ENCODE results near the gene ALDH7A1.
A peak's percentile ranks its signal among the peaks of the same experiment; 100 is the strongest.
"Not testable (repeated sequence)": the region's sequence is repeated elsewhere in the genome, so short reads cannot be mapped to it uniquely, and the experiment has no call there.

ALDH7A1 gene

GRCh38 chr5:126591549-126591948, 3.5 kb downstream of the ALDH7A1 start:
- DNase-seq: no peak

- DNase-seq: no peak
Measured at GRCh38 chr5:126589536-126590297, 5.3 kb downstream of the ALDH7A1 start.

- DNase-seq: no peak
Measured at GRCh38 chr5:126587551-126588390, 7.2 kb downstream of the ALDH7A1 start.

- DNase-seq: no peak
Measured at GRCh38 chr5:126583761-126584160, 11.3 kb downstream of the ALDH7A1 start.

DNA sequence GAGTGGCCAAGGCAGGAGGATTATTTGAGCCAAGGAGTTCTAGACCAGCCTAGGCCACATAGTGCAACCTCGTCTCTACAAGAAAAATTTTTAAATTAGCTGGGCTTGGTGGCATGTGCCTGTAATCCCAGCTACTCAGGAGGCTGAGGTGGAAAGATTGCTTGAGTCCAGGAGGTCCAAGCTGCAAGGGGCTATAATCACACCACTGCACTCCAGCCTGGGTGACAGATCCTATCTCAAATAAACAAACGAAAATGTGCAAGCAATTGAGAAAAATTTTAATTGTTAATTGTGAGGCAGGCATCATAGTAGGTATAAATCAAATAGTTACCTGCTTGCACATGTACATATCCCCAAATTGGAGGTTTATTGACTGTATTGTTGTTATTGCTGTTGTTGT, 15.3 kb downstream of the ALDH7A1 start:
- no peak for DNase-seq

DNA sequence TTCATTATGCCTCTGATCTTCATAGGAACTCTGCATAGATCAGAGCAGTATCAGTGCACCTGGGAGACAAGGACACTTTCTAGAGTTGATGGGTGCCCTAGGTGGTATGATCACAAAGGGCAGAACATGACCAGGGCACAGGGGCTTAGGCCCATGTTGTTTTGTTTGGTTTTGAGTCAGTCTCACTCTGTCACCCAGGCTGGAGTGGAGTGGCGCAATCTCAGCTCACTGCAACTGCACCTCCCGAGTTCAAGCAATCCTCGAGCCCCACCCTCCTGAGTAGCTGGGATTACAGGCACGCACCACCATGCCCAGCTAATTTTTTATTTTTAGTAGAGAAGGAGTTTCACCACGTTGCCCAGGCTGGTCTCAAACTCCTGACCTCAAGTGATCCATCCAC, 17.6 kb downstream of the ALDH7A1 start:
- no peak for DNase-seq

- no peak for DNase-seq
Measured at GRCh38 chr5:126576974-126577373, 18.0 kb downstream of the ALDH7A1 start.

DNA sequence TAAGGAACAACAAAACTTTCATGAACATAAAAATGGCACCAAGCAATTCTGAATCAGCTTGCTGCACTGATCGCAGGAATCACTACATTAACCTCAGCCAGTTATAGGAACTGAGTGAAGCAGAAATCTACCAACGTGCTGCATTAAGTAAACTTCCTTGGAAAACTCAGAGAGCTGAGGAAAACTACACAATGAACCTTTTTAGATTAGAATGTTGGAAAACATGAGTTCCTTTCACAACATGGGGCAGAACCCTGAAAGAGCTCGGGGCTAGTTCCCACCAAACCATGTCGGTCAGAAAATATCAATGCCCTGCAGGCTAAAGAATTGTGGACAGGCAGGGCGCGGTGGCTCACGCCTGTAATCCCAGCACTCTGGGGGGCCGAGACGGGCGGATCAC, 19.4 kb downstream of the ALDH7A1 start:
- DNase-seq: no peak

DNA sequence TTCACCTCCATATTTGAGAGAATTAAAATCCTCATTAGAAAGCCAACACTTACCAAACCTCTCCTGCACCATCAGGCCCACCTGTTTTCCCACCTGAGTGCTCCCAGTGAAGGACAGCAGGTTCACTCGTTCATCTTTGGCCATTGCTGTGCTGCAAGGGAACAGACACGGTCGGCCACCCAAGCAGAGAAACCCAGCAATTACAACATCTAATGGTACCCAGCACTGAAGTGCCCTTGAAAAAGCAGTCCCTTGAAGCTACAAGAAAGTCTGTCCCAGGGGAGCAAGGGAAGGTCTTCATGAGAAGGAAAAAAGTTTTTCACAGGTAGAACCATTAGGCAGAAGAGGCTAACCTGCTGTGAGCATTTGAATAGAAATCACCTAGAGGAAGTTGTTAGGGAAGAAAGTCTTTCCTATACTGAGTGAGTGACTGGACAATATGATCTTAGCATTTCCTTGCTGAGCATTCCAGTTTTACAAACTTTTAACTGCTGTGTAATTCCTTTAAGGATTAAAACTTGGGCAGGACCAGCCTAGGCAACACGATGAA, 26.7 kb downstream of the ALDH7A1 start:
- no peak for DNase-seq

GRCh38 chr5:126562823-126563222, 32.2 kb downstream of the ALDH7A1 start:
- DNase-seq: no peak

DNA sequence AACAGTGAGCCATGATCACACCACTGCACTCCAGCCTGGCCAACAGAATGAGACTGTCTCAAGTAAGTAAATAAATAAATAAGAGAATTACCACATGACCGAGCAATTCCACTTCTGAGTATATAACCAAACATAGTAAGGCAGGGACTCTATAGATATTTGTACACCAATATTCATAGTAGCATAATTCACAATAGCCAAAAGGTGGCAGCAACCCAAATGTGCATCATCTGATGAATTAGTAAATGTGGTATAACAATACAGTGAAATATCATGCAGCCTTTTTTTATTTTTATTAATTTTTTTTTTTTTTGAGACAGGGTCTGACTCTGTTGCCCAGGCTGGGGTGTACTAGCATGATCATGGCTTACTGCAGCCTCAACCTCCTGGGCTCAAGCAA, 33.1 kb downstream of the ALDH7A1 start:
- no peak for DNase-seq

- not testable (repeated sequence) for DNase-seq
Measured at GRCh38 chr5:126555101-126555500, 39.9 kb downstream of the ALDH7A1 start.

DNA sequence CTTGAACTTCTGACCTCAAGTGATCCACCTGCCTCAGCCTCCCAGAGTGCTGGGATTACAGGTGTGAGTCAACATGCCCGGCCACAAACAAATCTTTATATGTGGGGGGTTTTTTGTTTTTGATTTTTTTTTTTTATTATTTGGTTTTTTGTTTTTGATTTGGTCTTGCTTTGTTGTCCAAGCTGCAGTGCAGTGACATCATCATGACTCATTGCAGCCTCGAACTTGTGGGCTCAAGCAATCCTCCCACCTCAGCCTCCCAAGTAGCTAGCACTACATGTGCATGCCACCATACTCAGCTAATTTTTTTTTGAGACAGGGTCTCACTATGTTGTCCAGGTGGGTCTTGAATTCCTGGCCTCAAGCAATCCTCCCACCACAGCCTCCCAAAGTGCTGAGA, 42.4 kb downstream of the ALDH7A1 start:
- no peak for DNase-seq

DNA sequence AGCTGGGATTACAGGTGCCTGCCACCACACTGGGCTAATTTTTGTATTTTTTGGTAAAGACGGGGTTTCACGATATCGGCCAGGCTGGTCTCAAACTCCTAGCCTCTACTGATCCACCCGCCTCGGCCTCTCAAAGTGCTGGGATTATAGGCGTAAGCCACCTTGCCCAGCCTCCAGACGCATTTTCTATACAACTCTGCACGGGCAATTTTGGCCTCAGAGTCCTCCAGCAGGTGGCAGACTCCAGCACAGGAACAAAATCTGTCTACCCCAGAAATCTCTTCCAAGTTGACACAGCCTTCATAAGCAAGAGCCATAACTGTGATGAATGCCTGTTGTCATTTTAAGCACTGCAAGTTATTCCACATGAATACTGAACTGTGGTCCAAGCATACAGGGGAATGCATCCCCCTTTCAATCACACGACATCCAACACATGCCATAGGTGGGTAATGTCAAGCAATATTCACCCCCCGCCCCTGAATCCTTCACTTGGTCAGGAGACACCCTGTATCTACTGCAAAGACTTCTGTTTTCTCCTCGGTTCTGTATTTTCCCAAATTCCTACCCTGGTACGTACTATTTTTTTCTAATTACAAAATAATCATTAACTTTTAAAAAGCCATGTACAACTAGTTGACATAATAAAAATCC, 50.8 kb downstream of the ALDH7A1 start:
- peak; percentile 67 for DNase-seq

- no peak for DNase-seq
Measured at GRCh38 chr5:126543660-126544059, 51.4 kb downstream of the ALDH7A1 start.

- no peak for DNase-seq
Measured at GRCh38 chr5:126543009-126543408, 52.0 kb downstream of the ALDH7A1 start.

DNA sequence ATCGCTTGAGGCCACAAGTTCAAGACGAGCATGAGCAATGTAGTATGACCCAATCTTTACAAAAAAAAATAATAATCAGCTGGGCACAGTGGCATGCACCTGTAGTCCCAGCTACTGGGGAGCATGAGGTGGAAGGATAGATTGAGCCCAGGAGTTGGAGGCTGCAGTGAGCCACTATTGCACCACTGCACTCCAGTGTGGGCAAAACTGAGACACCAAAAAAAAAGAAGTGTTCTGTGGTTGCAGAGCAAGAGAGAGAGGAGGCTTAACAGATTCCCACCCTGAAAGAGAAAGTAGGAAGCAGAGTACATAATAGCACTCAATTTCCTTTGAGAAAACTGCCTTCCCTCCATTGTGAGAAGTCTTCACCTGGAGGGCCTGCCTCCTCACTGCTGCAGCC, 52.6 kb downstream of the ALDH7A1 start:
- no peak for DNase-seq

DNA sequence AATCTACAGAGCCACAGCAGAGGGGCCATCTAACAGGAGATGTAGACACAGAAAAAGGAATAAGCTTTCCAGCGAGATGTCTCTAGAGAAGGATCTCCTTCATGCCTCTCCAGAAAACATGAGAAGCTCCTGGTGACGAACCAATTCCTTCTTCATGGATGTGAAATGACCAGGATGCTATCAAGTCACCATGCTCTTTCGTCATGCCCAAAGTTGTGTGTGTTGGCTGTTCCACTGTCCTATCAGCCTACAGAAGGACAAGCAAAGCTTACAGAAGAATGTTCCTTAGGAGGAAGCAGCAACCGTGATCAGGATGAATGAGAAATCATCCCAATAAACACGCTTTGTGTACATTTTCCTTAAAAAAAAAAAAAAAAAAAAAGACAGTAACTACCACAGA, 54.4 kb downstream of the ALDH7A1 start:
- no peak for DNase-seq

DNA sequence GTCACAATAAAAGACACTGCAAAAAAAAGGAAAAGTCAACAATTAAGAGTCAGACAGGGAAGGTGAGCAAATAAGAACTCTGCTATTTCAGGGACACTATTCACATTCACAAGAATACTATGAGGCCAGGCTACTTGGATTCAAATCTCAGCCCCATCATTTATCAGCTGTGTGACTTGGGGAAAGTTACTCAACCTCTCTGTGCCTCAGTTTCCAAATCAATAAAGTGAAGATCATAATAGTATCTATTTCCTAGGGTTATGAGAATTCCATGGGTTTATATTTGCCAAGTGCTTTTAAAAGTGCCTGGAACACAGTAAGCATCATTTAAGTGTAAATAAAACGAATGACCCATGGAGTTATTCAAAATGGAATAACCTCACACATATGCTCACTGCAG, 56.4 kb downstream of the ALDH7A1 start:
- no peak for DNase-seq

- no peak for DNase-seq
Measured at GRCh38 chr5:126536874-126537273, 58.1 kb downstream of the ALDH7A1 start.

- no peak for DNase-seq
Measured at GRCh38 chr5:126535856-126536545, 59.0 kb downstream of the ALDH7A1 start.

DNA sequence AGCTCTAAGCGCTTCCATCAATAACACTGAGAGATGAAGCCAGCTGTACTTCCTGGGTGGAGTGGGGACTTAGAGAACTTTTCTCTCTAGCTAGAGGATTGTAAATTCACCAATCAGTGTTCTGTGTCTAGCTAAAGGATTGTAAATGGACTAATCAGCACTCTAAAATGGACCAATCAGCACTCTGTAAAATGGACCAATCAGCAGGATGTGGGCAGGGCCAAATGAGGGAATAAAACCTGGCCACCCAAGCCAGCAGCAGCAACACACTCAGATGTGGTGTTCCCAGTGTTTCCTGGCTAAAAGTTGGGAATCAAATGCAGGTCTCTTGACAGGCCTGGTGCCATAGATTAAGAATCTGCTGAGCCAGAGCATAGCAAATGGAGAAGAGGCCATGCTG, 60.5 kb downstream of the ALDH7A1 start:
- no peak for DNase-seq
